ENCODE results near the gene TTLL11. TPM values are rescaled to one million over a fixed set of nuclear protein-coding genes. Genes with fewer than 3 reads are reported as not detected.

Gene TTLL11
- total and polyA plus RNA-seq, 2 experiments from 2014 or later = 4.7 to 6.7 TPM

DNA sequence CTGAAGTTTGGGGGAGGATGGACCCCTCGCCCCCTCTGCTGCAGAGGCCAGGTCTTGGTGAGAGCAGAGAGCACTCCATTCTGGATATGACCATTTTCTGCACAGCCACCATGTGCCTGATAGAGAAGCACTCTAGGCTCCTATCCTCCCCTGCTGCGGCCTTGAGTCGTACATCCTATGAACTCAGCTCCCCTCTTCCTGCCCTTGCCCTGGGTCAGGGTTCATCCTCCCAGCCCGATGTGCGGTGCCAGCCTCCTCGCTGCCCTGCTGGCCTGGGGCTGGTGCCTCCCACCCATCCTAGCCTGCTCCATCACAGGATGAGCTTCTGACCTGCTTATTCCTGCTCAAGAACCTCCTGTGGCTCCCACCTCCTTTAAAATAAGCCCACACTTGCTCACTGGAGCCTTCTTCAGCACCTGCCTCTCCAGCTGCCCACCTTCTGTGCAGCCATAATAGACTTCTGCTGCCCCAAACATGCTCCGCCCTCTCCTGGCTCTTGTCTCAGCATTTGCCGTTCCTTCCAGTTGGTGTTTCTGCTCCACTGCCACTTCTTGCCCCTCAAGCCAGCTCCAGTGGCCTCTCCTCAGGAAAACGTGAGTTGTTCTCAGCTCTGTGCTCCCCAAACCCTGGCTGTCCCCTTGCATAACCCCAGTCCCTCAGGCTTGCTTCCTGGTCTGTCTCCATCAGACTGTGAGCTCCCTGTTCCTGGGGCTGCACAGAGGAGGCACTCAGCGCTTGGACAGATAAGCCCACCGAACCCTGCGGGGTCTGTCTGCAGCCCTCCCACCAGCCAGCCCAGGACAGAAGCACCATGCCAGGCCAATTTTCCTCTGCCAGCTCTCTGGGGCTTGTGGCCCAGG lies 22.3 kb upstream of the TTLL11 start:
- Histone ChIP-seq H3K27me3 (no peaks in the 10 kb centered on the region), H3K4me1 (ENCODE audit: low read depth) (no peaks in the 10 kb centered on the region), H3K27ac (no peak overlapping the region), H3K4me3 (no peak overlapping the region), H3K9me3 (ENCODE audit: low read depth) (no peaks in the 10 kb centered on the region), H3K36me3 (no peaks in the 10 kb centered on the region)
- TF ChIP-seq CTCF (IDR thresholded peaks at IDR 0.05; ENCODE audit: low read depth, low read length) = no peak
- no peak for DNase-seq (ENCODE audit: low read depth in 1 of 2, low spot score in 1 of 2)

DNA sequence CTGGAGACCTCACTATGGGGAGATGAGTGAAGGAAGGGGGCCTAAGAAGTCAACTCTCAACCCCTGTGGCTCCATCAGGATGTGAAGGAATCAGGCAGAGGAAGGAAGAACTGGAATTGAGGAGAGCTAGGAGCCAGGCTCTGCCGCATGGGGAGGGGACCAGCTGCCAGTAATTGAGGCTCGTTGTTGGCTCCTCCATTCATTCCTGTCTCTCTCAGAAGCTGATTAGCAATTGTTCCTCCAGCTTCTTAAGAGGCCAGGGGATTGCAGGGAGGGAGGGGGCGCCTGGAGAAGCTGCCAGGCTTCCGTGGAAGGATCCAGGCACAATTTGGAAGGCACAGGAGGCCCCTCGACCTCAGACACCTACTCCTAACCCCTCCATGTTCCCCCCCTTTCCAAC lies 20.5 kb upstream of the TTLL11 start:
- H3K27ac ChIP-seq = no peak overlapping the region
- TF ChIP-seq CTCF (IDR thresholded peaks at IDR 0.05; ENCODE audit: low read depth, low read length) = no peak
- no peaks in the 10 kb centered on the region for H3K36me3 ChIP-seq
- DNase-seq (ENCODE audit: low read depth in 1 of 2, low spot score in 1 of 2) = no peak
- H3K4me3 ChIP-seq = no peak overlapping the region
- no peaks in the 10 kb centered on the region for H3K9me3 ChIP-seq (ENCODE audit: low read depth)
- H3K27me3 ChIP-seq = no peaks in the 10 kb centered on the region
- no peaks in the 10 kb centered on the region for H3K4me1 ChIP-seq (ENCODE audit: low read depth)

DNA sequence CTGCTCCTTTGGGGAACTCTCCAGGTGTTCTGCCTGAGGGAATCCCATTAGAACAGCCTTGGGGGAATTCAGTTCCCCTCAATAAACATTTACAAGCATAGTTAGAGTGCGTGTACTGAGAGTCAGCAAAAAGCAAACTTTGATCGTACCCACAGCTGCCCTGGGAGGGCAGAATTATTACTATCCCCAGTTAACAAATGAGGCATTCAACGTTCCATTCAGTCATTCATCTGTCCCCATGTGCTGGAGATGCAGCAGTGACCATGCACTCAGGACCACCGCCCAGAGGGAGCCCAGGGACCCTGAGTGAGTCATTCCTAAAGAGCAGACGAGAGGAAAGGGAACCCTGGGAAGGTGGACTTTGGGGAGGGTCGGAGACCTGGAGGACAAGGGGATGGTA lies 19.1 kb upstream of the TTLL11 start:
- Histone ChIP-seq H3K4me1 (ENCODE audit: low read depth) (peaks cover under 1% of the 10 kb centered on the region), H3K36me3 (no peaks in the 10 kb centered on the region)

GRCh38 chr9:122111413-122112085 lies 18.4 kb upstream of the TTLL11 start:
- Histone ChIP-seq H3K4me1 (ENCODE audit: low read depth) (peaks cover 4% of the 10 kb centered on the region), H3K4me3 (no peak overlapping the region), H3K36me3 (no peaks in the 10 kb centered on the region)

More for the DNA sequence above, 19.1 kb upstream of the TTLL11 start:
- TF ChIP-seq CTCF (IDR thresholded peaks at IDR 0.05; ENCODE audit: low read depth, low read length) = no peak
- H3K4me3 ChIP-seq = no peak overlapping the region
- no peaks in the 10 kb centered on the region for H3K27me3 ChIP-seq
- no peaks in the 10 kb centered on the region for H3K9me3 ChIP-seq (ENCODE audit: low read depth)
- no peak overlapping the region for H3K27ac ChIP-seq
- DNase-seq (ENCODE audit: low read depth in 1 of 2, low spot score in 1 of 2) = no peak

More at GRCh38 chr9:122111413-122112085, 18.4 kb upstream of the TTLL11 start:
- no peak overlapping the region for H3K27ac ChIP-seq
- no peaks in the 10 kb centered on the region for H3K9me3 ChIP-seq (ENCODE audit: low read depth)
- TF ChIP-seq CTCF (IDR thresholded peaks at IDR 0.05; ENCODE audit: low read depth, low read length) = no peak
- no peak for DNase-seq (ENCODE audit: low read depth in 1 of 2, low spot score in 1 of 2)
- H3K27me3 ChIP-seq = no peaks in the 10 kb centered on the region

Data from cardiac muscle cell (in vitro differentiated cells and primary cell).